ENCODE results near the gene TIMM17B. TPM values are rescaled to one million over a fixed set of nuclear protein-coding genes. Genes with fewer than 3 reads are reported as not detected.
A peak's percentile ranks its signal among the peaks of the same experiment; 100 is the strongest.

Gene TIMM17B
- total and polyA plus RNA-seq, 2 of the 8 experiments (the other 6 are each of a cell fraction or from before 2014, with no cell fraction given): 77.8 to 246 TPM

DNA sequence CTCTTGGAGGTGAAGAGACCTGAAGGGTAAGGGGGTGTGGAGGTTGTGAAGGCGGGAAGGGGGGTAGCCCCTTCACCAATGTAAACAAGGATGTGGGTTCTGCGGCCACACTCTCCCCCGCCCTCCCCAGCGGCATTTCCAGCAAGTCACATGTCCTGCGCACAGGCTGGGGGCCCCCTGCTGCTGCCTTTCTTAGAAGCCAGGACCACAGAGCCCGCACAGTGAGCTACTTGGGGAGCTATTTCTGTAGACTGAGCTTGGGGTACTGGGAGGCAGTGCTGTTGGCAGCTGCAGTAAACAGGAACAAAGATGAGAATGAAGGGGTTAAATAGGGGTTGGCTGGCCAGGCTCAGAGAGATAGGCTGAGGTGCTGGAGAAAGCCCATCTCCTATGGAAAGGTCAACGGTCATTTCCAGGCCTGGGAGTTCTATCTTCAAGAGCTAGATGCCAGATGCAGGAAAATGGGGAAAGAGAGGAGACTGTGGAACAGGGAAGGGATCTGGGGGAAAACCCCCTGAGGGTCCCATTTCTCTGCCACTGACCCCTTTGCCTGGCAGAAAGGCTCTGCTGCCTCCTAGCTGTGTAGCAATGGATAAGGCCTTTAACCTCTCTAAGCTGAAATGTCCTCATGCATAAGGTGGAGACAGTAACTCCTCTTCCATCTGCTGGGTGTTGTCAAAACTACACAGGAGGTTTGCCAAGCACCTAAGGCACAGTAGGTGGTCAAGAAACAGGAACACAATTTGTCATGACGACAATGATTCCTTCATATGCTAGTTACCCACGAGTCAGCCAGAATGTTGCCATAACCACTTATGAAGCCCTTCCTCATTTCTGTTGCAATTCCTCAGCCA lies 39.7 kb upstream of the TIMM17B start (continued):
- TF ChIP-seq, protein P1, sequence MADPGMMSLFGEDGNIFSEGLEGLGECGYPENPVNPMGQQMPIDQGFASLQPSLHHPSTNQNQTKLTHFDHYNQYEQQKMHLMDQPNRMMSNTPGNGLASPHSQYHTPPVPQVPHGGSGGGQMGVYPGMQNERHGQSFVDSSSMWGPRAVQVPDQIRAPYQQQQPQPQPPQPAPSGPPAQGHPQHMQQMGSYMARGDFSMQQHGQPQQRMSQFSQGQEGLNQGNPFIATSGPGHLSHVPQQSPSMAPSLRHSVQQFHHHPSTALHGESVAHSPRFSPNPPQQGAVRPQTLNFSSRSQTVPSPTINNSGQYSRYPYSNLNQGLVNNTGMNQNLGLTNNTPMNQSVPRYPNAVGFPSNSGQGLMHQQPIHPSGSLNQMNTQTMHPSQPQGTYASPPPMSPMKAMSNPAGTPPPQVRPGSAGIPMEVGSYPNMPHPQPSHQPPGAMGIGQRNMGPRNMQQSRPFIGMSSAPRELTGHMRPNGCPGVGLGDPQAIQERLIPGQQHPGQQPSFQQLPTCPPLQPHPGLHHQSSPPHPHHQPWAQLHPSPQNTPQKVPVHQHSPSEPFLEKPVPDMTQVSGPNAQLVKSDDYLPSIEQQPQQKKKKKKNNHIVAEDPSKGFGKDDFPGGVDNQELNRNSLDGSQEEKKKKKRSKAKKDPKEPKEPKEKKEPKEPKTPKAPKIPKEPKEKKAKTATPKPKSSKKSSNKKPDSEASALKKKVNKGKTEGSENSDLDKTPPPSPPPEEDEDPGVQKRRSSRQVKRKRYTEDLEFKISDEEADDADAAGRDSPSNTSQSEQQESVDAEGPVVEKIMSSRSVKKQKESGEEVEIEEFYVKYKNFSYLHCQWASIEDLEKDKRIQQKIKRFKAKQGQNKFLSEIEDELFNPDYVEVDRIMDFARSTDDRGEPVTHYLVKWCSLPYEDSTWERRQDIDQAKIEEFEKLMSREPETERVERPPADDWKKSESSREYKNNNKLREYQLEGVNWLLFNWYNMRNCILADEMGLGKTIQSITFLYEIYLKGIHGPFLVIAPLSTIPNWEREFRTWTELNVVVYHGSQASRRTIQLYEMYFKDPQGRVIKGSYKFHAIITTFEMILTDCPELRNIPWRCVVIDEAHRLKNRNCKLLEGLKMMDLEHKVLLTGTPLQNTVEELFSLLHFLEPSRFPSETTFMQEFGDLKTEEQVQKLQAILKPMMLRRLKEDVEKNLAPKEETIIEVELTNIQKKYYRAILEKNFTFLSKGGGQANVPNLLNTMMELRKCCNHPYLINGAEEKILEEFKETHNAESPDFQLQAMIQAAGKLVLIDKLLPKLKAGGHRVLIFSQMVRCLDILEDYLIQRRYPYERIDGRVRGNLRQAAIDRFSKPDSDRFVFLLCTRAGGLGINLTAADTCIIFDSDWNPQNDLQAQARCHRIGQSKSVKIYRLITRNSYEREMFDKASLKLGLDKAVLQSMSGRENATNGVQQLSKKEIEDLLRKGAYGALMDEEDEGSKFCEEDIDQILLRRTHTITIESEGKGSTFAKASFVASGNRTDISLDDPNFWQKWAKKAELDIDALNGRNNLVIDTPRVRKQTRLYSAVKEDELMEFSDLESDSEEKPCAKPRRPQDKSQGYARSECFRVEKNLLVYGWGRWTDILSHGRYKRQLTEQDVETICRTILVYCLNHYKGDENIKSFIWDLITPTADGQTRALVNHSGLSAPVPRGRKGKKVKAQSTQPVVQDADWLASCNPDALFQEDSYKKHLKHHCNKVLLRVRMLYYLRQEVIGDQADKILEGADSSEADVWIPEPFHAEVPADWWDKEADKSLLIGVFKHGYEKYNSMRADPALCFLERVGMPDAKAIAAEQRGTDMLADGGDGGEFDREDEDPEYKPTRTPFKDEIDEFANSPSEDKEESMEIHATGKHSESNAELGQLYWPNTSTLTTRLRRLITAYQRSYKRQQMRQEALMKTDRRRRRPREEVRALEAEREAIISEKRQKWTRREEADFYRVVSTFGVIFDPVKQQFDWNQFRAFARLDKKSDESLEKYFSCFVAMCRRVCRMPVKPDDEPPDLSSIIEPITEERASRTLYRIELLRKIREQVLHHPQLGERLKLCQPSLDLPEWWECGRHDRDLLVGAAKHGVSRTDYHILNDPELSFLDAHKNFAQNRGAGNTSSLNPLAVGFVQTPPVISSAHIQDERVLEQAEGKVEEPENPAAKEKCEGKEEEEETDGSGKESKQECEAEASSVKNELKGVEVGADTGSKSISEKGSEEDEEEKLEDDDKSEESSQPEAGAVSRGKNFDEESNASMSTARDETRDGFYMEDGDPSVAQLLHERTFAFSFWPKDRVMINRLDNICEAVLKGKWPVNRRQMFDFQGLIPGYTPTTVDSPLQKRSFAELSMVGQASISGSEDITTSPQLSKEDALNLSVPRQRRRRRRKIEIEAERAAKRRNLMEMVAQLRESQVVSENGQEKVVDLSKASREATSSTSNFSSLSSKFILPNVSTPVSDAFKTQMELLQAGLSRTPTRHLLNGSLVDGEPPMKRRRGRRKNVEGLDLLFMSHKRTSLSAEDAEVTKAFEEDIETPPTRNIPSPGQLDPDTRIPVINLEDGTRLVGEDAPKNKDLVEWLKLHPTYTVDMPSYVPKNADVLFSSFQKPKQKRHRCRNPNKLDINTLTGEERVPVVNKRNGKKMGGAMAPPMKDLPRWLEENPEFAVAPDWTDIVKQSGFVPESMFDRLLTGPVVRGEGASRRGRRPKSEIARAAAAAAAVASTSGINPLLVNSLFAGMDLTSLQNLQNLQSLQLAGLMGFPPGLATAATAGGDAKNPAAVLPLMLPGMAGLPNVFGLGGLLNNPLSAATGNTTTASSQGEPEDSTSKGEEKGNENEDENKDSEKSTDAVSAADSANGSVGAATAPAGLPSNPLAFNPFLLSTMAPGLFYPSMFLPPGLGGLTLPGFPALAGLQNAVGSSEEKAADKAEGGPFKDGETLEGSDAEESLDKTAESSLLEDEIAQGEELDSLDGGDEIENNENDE (IDR thresholded peaks at IDR 0.05; ENCODE audit: insufficient replicate concordance, low read length): no peak
- TF ChIP-seq, protein P2, sequence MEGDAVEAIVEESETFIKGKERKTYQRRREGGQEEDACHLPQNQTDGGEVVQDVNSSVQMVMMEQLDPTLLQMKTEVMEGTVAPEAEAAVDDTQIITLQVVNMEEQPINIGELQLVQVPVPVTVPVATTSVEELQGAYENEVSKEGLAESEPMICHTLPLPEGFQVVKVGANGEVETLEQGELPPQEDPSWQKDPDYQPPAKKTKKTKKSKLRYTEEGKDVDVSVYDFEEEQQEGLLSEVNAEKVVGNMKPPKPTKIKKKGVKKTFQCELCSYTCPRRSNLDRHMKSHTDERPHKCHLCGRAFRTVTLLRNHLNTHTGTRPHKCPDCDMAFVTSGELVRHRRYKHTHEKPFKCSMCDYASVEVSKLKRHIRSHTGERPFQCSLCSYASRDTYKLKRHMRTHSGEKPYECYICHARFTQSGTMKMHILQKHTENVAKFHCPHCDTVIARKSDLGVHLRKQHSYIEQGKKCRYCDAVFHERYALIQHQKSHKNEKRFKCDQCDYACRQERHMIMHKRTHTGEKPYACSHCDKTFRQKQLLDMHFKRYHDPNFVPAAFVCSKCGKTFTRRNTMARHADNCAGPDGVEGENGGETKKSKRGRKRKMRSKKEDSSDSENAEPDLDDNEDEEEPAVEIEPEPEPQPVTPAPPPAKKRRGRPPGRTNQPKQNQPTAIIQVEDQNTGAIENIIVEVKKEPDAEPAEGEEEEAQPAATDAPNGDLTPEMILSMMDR (IDR thresholded peaks at IDR 0.05; ENCODE audit: control extremely low read depth in 1 of 3, insufficient read depth in 1 of 3, low read depth in 1 of 3, low read length in 3 of 3): peak; percentile 27 to 79 (median 77)
- TF ChIP-seq, protein P3, sequence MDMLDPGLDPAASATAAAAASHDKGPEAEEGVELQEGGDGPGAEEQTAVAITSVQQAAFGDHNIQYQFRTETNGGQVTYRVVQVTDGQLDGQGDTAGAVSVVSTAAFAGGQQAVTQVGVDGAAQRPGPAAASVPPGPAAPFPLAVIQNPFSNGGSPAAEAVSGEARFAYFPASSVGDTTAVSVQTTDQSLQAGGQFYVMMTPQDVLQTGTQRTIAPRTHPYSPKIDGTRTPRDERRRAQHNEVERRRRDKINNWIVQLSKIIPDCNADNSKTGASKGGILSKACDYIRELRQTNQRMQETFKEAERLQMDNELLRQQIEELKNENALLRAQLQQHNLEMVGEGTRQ (IDR thresholded peaks at IDR 0.05; ENCODE audit: low read length): no peak
- TF ChIP-seq NANOG (IDR thresholded peaks at IDR 0.05; ENCODE audit: insufficient read depth, low read depth, low read length, poor library complexity, severe bottlenecking) (no peak), SIRT6 (IDR thresholded peaks at IDR 0.05; ENCODE audit: low read length) (no peak)
